ENCODE data around the gene BAAT.

GRCh38 chr9:101323129-101323528 is 61.7 kb downstream of the BAAT start:
- no peak for TF ChIP-seq CTCF (IDR thresholded peaks at IDR 0.05; ENCODE audit: poor library complexity)
- no peak for TF ChIP-seq EZH2phosphoT487 (IDR thresholded peaks at IDR 0.05; ENCODE audit: low read depth, severe bottlenecking, unreplicated experiment)
